Gastrocnemius medialis (tissue), 4 donors: ENCODE data around the gene KLHL26.

Source experiments
- CTCF ChIP-seq, 5 experiments: fragments of 450-650 bp in 3 of 5; fragments of 200-600 bp in 2 of 5; sonication (generic) in 2 of 5; IDR thresholded peaks in 4 of 5; conservative IDR thresholded peaks in 1 of 5; 1 replicate in 4 of 5; 2 replicates in 1 of 5; pipeline ENCODE4 v1.5.1; 2016 to 2019; ENCODE audit warnings: antibody characterized with exemption in 5 of 5, mild to moderate bottlenecking in 3 of 5, moderate library complexity in 3 of 5
- POLR2A ChIP-seq, 2 donors: fragments of 450-650 bp; IDR thresholded peaks; one replicate each; pipeline ENCODE4 v1.6.1; 2017; ENCODE audit warnings: antibody characterized with exemption in 2 of 2, mild to moderate bottlenecking in 2 of 2, moderate library complexity in 2 of 2

DNA sequence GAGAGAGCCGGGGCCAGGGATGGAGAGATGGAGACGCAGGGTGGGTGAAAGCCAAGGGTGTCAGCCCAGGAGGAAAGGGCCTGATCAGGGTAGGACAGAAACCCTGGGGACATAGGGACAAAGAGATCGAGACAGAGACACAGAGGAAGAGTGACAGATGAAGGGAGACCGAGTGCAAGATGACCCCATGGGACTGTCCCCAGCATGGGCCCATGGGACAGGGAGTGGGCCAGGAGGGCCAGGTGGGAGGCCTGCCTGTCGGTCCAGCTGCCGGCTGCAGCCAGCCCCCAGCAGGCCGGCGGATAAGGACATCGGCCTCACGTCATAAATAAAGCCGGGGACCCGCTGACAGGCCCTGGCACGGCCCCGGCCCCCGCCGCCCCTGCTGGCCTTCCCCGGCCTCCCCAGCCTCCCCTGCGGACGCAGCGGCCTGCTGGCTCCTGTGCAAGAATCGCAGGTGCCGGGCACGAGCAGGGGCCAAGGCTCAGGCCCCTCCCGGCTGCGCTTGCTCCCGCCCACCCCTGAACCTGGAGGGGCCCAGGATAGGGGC, 41.9 kb upstream of the KLHL26 start:
- TF ChIP-seq POLR2A (IDR thresholded peaks at IDR 0.05) (no peak), CTCF (IDR thresholded peaks at IDR 0.05 in 4 of 5, conservative IDR thresholded peaks at IDR 0.05 in 1 of 5) (no peak)
